Kidney (tissue), 14 donors: ENCODE data around the gene MAPK6. TPM values are rescaled to one million over a fixed set of nuclear protein-coding genes. Genes with fewer than 3 reads are reported as not detected.

Source experiments
- DNase-seq, 5 donors: peaks; one replicate each; pipeline ENCODE4 v3.0.0-alpha.2; 2013 to 2020
- FAIRE-seq: peaks from 2 replicates; lab custom pipeline; 2012; peaks lifted over from hg19 to GRCh38; lab: Jason Lieb, UNC
- H3K27ac ChIP-seq, 2 donors: one replicate each; pipeline ENCODE4 v1.7.0; 2013; ENCODE audit warnings: low read depth in 2 of 2, low read length in 2 of 2, inconsistent platforms in 1 of 2
- H3K27me3 ChIP-seq: one replicate; pipeline ENCODE4 v1.7.1; 2013; ENCODE audit warnings: low read length, inconsistent platforms; ENCODE audit not compliant: control insufficient read depth, insufficient read depth
- H3K36me3 ChIP-seq, 3 donors: one replicate each; pipeline versions ENCODE4 v1.7.0 to v1.7.1; 2013; ENCODE audit warnings: low read length in 3 of 3, control low read depth in 1 of 3, inconsistent platforms in 1 of 3; ENCODE audit not compliant: insufficient read depth in 3 of 3, control insufficient read depth in 2 of 3
- H3K4me1 ChIP-seq, 3 donors: one replicate each; pipeline versions ENCODE4 v1.7.0 to v1.7.1; 2013; ENCODE audit warnings: low read length in 3 of 3, inconsistent platforms in 1 of 3, low read depth in 1 of 3; ENCODE audit not compliant: control insufficient read depth in 2 of 3, insufficient read depth in 2 of 3
- H3K4me3 ChIP-seq, 3 donors: one replicate each; pipeline versions ENCODE4 v1.7.0 to v1.8.1; 2013; ENCODE audit warnings: low read length in 3 of 3, control low read depth in 1 of 3, inconsistent platforms in 1 of 3
- H3K9ac ChIP-seq, 3 donors: one replicate each; pipeline versions ENCODE4 v1.7.0 to v1.7.1; 2013; ENCODE audit warnings: low read length in 3 of 3, control low read depth in 1 of 3, inconsistent platforms in 1 of 3
- H3K9me3 ChIP-seq, 3 donors: one replicate each; pipeline versions ENCODE4 v1.7.0 to v1.7.1; 2013; ENCODE audit warnings: low read length in 3 of 3, control low read depth in 1 of 3, inconsistent platforms in 1 of 3; ENCODE audit not compliant: control insufficient read depth in 2 of 3, insufficient read depth in 1 of 3
- intact Hi-C: fragments of 100-400 bp; cut with DNase I; formaldehyde crosslinking; loops from one replicate; pipeline ENCODE4 v1.11.1; 2022
- polyA plus RNA-seq: library from polyadenylated mRNA; stranded (reverse); fragments of 350-450 nt; fragmentation: Illumina TruSeq; extraction: RNeasy Lipid Tissue Mini Kit (QIAGEN cat#74804); gene quantifications from one replicate; pipeline ENCODE4 v1.2.3, GENCODE V29; 2014; ENCODE audit warnings: low read depth, low replicate concordance; ENCODE audit not compliant: insufficient read depth
- total RNA-seq: library from RNA; stranded (reverse); fragmentation: NEBNext Ultra II Directional; extraction: Animal tissue kit (Norgen Biotek cat#: 25700); gene quantifications from one replicate; pipeline ENCODE4 v1.2.1, GENCODE V29; 2021
- TF ChIP-seq, protein P1 (sequence below): IDR thresholded peaks from 3 replicates; pipeline ENCODE4 v1.5.1; 2012; ENCODE audit warnings: mild to moderate bottlenecking, moderate library complexity, borderline replicate concordance; ENCODE audit not compliant: insufficient read depth; ENCODE audit errors: extremely low read depth
- donor health status: control.
- donor health status: control.
- donor health status: control.
- donor health status: control.
- donor health status: control.
- donor health status: DM: yes; HTN: yes; CAD: no.
- donor health status: Normal renal cell carcinoma (clear cell type).

Gene MAPK6
- total and polyA plus RNA-seq, 2 donors from 2014 or later: 6.5 to 22.9 TPM

- DNase-seq (no peak), FAIRE-seq (no peak)
- Histone ChIP-seq H3K4me1 (peaks cover 0 to 7% (median 4%) of the 10 kb centered on the region in 3 donors), H3K9me3 (no peaks in the 10 kb centered on the region), H3K4me3 (no peak overlapping the region), H3K9ac (no peak overlapping the region), H3K36me3 (no peaks in the 10 kb centered on the region), H3K27me3 (no peaks in the 10 kb centered on the region), H3K27ac (no peak overlapping the region)
- intact Hi-C loops: no loop called here
- TF ChIP-seq, protein P1, sequence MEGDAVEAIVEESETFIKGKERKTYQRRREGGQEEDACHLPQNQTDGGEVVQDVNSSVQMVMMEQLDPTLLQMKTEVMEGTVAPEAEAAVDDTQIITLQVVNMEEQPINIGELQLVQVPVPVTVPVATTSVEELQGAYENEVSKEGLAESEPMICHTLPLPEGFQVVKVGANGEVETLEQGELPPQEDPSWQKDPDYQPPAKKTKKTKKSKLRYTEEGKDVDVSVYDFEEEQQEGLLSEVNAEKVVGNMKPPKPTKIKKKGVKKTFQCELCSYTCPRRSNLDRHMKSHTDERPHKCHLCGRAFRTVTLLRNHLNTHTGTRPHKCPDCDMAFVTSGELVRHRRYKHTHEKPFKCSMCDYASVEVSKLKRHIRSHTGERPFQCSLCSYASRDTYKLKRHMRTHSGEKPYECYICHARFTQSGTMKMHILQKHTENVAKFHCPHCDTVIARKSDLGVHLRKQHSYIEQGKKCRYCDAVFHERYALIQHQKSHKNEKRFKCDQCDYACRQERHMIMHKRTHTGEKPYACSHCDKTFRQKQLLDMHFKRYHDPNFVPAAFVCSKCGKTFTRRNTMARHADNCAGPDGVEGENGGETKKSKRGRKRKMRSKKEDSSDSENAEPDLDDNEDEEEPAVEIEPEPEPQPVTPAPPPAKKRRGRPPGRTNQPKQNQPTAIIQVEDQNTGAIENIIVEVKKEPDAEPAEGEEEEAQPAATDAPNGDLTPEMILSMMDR: no peak
Measured at GRCh38 chr15:52109559-52110451, 90.8 kb downstream of the MAPK6 start.

DNA sequence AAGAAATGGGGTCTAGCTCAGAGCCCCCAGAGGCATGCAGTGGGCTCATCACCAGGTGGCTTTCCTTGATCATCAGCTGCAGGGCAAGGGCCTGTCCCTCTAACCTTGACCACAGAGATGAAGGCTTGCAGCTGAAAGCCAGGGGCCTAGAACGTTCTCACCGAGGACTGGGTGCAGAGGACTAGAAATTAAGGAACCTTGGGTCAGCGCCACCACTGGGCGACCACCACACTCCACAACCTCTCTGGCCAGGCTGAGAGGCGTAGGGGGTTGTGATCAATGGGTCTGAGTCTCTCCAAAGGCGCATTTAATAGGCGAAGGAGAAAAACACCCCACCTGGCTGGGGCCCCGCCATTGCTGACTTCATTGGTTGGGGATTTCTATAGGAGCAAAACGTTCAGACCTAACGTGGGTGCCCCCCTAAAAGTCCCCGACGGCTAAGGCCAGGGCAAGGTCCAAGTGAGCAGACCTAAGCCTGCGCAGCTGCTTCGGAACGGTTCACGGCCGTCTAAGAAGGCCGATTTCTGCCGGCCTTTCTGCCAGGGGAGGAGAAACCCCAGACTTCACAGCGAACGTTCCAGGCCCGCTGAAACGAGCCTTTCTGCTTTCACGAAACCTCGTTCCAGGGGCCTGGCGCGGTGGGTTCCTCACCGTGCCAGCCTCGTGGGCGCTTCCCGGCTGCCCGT is 92.6 kb downstream of the MAPK6 start:
- H3K27me3 ChIP-seq: no peaks in the 10 kb centered on the region
- H3K9me3 ChIP-seq: no peaks in the 10 kb centered on the region
- H3K4me3 ChIP-seq: peak overlapping the region in 1 of 3 donors; percentile 53
- no peak for FAIRE-seq
- no peaks in the 10 kb centered on the region for H3K36me3 ChIP-seq
- H3K9ac ChIP-seq: peak overlapping the region in 1 of 3 donors; percentile 29
- peak overlapping the region in 1 of 2 donors; percentile 1 for H3K27ac ChIP-seq
- intact Hi-C loops: no loop called here
- peaks cover 0 to 21% (median 7%) of the 10 kb centered on the region in 3 donors for H3K4me1 ChIP-seq
- DNase-seq: peak in 1 of 5 donors; percentile 47
- TF ChIP-seq, protein P1: no peak

DNA sequence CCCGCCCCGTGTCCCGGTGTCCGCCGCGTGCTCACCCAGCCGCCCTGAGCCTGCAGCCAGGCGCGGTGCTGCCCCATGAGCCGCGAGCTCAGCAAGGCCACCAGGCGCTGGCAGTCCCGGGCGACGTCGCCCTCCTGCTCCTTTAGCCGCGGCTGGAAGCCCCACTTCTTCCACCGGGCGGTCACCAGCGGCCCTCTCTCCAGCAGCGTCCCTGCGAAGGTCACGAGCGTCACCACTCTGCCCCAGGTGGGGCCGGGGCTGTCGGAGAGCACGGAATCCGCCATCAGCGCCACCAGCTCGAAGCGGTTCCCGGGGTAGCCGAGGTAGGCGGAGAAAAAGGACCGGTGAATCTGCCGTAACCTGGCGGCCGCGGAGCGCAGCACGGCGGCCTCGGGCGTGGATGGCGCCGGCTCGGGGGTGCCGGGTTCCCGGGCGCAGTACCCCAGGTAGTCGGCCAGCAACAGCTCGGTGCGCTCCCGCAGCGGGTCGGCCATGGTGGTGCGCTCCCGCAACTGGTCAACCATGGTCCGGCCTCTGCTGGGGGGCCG is 93.3 kb downstream of the MAPK6 start:
- Histone ChIP-seq H3K27ac (peak overlapping the region in 1 of 2 donors; percentile 1), H3K9me3 (no peaks in the 10 kb centered on the region), H3K4me3 (peak overlapping the region in 1 of 3 donors; percentile 53), H3K36me3 (no peaks in the 10 kb centered on the region), H3K4me1 (peaks cover 0 to 24% (median 7%) of the 10 kb centered on the region in 3 donors), H3K9ac (peak overlapping the region in 1 of 3 donors; percentile 29), H3K27me3 (no peaks in the 10 kb centered on the region)
- FAIRE-seq: no peak
- TF ChIP-seq, protein P1: no peak
- peak; percentile 63 to 79 (median 67) for DNase-seq
- intact Hi-C loops: no loop called here
